ENCODE results near the gene DCXR. TPM values are rescaled to one million over a fixed set of nuclear protein-coding genes. Genes with fewer than 3 reads are reported as not detected.
A peak's percentile ranks its signal among the peaks of the same experiment; 100 is the strongest.

DCXR gene
- total and polyA plus RNA-seq, 2 experiments from 2014 or later = 164 to 312 TPM

GRCh38 chr17:82023447-82024241 lies 13.9 kb downstream of the DCXR start:
- Histone ChIP-seq H3K4me3 (peak overlapping the region; percentile 53), H3K9me3 (ENCODE audit: low read depth) (no peaks in the 10 kb centered on the region), H3K27me3 (no peaks in the 10 kb centered on the region), H3K36me3 (no peaks in the 10 kb centered on the region), H3K4me1 (ENCODE audit: low read depth) (no peaks in the 10 kb centered on the region), H3K27ac (no peak overlapping the region)
- peak; percentile 26 to 57 for DNase-seq (ENCODE audit: low read depth in 1 of 2, low spot score in 1 of 2)
- no peak for TF ChIP-seq CTCF (IDR thresholded peaks at IDR 0.05; ENCODE audit: low read depth, low read length)

DNA sequence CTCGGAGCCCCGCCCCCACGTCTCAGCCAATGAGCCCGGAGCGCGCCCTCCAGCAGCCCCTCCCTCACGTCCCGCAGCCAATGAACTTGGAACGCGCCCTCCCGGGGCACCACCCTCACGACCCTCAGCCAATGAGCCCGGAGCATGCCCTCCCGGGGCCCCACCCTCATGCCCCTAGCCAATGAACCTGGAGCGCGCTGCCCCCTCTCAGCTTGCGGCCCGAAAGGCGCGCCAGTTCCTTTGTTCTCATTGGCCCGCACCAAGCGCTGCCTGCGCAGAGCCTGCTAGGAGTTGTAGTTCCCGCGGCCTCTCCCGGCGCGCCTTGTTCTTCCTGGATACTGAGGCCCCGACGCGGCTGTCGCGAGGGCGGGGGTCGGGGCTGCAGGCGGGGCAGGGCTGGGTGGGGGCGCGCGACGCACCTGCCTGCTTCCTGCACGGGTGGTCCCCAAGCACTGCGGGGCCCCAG lies 14.5 kb downstream of the DCXR start, which contains the start of gene LRRC45:
Gene LRRC45 (plus strand): TSS at position 325 of the 466 bp plus-strand sequence. CDS start 339 bp downstream, outside the sequence.
- no peak within 1 kb of the TSS for H3K27ac ChIP-seq
- no peaks in the 10 kb centered on the region for H3K9me3 ChIP-seq (ENCODE audit: low read depth)
- no peak for TF ChIP-seq CTCF (IDR thresholded peaks at IDR 0.05; ENCODE audit: low read depth, low read length)
- H3K4me3 ChIP-seq = peak within 1 kb of the TSS; percentile 61
- no peaks in the 10 kb centered on the region for H3K27me3 ChIP-seq
- no peaks in the 10 kb centered on the region for H3K4me1 ChIP-seq (ENCODE audit: low read depth)
- DNase-seq (ENCODE audit: low read depth in 1 of 2, low spot score in 1 of 2) = peak; percentile 100
- H3K36me3 ChIP-seq = no peaks in the 10 kb centered on the region

- Histone ChIP-seq H3K36me3 (no peaks in the 10 kb centered on the region), H3K4me3 (peak within 1 kb of the TSS; percentile 61), H3K27me3 (no peaks in the 10 kb centered on the region), H3K27ac (no peak within 1 kb of the TSS), H3K9me3 (ENCODE audit: low read depth) (no peaks in the 10 kb centered on the region), H3K4me1 (ENCODE audit: low read depth) (no peaks in the 10 kb centered on the region)
- no peak for TF ChIP-seq CTCF (IDR thresholded peaks at IDR 0.05; ENCODE audit: low read depth, low read length)
- no peak for DNase-seq (ENCODE audit: low read depth in 1 of 2, low spot score in 1 of 2)
Measured at GRCh38 chr17:82022310-82022980, 15.1 kb downstream of the DCXR start, which contains the start of gene CENPX. TSS of gene CENPX (minus strand) at chr17:82022878. CDS start at chr17:82022861, 17 bp downstream.

DNA sequence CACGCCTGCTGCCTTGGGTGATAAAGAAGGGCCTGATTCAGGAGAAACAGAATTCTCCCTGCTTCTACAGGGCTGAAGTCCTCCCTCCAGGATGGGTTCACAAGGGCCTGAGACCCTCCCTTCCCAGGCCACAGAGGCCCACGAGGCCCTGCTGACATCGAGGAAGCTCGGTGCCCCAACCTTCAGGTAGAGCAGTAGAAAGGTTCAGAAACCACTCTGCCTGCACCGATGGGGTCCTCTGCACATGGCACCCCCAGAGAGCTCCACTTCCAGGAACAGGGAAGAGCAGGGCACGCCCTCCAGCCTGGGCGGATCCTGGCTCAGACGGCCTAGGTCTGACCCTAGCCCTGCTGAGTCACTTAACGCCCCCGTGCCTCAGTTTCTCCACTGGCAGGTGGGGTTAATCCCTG lies 15.6 kb downstream of the DCXR start:
- no peaks in the 10 kb centered on the region for H3K36me3 ChIP-seq
- H3K4me1 ChIP-seq (ENCODE audit: low read depth) = no peaks in the 10 kb centered on the region
- peak overlapping the region; percentile 61 for H3K4me3 ChIP-seq
- DNase-seq (ENCODE audit: low read depth in 1 of 2, low spot score in 1 of 2) = no peak
- no peak overlapping the region for H3K27ac ChIP-seq
- no peak for TF ChIP-seq CTCF (IDR thresholded peaks at IDR 0.05; ENCODE audit: low read depth, low read length)
- no peaks in the 10 kb centered on the region for H3K27me3 ChIP-seq
- no peaks in the 10 kb centered on the region for H3K9me3 ChIP-seq (ENCODE audit: low read depth)

GRCh38 chr17:82021107-82021899 lies 16.2 kb downstream of the DCXR start:
- H3K27ac ChIP-seq = no peak overlapping the region
- no peaks in the 10 kb centered on the region for H3K27me3 ChIP-seq
- TF ChIP-seq CTCF (IDR thresholded peaks at IDR 0.05; ENCODE audit: low read depth, low read length) = peak; percentile 76
- no peaks in the 10 kb centered on the region for H3K9me3 ChIP-seq (ENCODE audit: low read depth)
- H3K4me1 ChIP-seq (ENCODE audit: low read depth) = no peaks in the 10 kb centered on the region
- peak overlapping the region; percentile 61 for H3K4me3 ChIP-seq
- peak; percentile 74 to 82 for DNase-seq (ENCODE audit: low read depth in 1 of 2, low spot score in 1 of 2)
- no peaks in the 10 kb centered on the region for H3K36me3 ChIP-seq

Data from cardiac muscle cell (in vitro differentiated cells and primary cell).